Natural killer cell (primary cell): ENCODE data around the gene CAMTA1. TPM values are rescaled to one million over a fixed set of nuclear protein-coding genes. Genes with fewer than 3 reads are reported as not detected.

Experiments used
- ATAC-seq, 3 donors: fragments of 150-1000 bp in 2 of 3; fragments of 200-7000 bp in 1 of 3; cut with Tn5 transposase; 1 replicate in 1 of 3; 2 replicates in 2 of 3; pipeline ENCODE4 v1.10.0; 2021; ENCODE audit warnings: mild to moderate bottlenecking in 2 of 3, moderate library complexity in 2 of 3
- DNase-seq, 2 donors: peaks; one replicate each; pipeline versions ENCODE4 v3.0.0 to v3.0.0-alpha.2; 2013 to 2021; ENCODE audit warnings: mixed read lengths in 1 of 2
- H3K27ac ChIP-seq: one replicate; pipeline ENCODE4 v1.5.1; 2013; ENCODE audit warnings: mild to moderate bottlenecking, low read length
- H3K27me3 ChIP-seq: one replicate; pipeline ENCODE4 v1.6.1; 2013; ENCODE audit warnings: low read length; ENCODE audit not compliant: control insufficient read depth, insufficient read depth
- H3K36me3 ChIP-seq: one replicate; pipeline ENCODE4 v1.6.1; 2013; ENCODE audit warnings: low read length; ENCODE audit not compliant: control insufficient read depth, insufficient read depth
- H3K4me1 ChIP-seq: one replicate; pipeline ENCODE4 v1.6.1; 2013; ENCODE audit warnings: low read length; ENCODE audit not compliant: control insufficient read depth, insufficient read depth
- H3K4me3 ChIP-seq: one replicate; pipeline ENCODE4 v1.5.1; 2013; ENCODE audit warnings: low read length
- H3K9me3 ChIP-seq: one replicate; pipeline ENCODE4 v1.6.1; 2013; ENCODE audit warnings: low read length; ENCODE audit not compliant: control insufficient read depth, insufficient read depth
- H3K27ac Mint-ChIP-seq, 2 donors: one replicate each; pipeline ENCODE4 v1.8.0; 2022; ENCODE audit warnings: mild to moderate bottlenecking in 2 of 2, mixed read lengths in 2 of 2, moderate library complexity in 1 of 2
- H3K27me3 Mint-ChIP-seq, 2 donors: one replicate each; pipeline ENCODE4 v1.8.0; 2022; ENCODE audit warnings: low read depth in 2 of 2, mixed read lengths in 2 of 2
- H3K36me3 Mint-ChIP-seq: one replicate; pipeline ENCODE4 v1.8.0; 2022; ENCODE audit warnings: mixed read lengths
- H3K4me1 Mint-ChIP-seq, 2 donors: one replicate each; pipeline ENCODE4 v1.8.0; 2022; ENCODE audit warnings: mixed read lengths in 2 of 2
- H3K4me3 Mint-ChIP-seq: one replicate; pipeline ENCODE4 v1.8.0; 2022; ENCODE audit warnings: mild to moderate bottlenecking, moderate library complexity, mixed read lengths
- H3K9me3 Mint-ChIP-seq, 2 donors: one replicate each; pipeline ENCODE4 v1.8.0; 2022; ENCODE audit warnings: mixed read lengths in 2 of 2
- CTCF ChIP-seq: fragments of 200-600 bp; IDR thresholded peaks from one replicate; pipeline ENCODE4 v1.8.0; 2022; ENCODE audit warnings: antibody characterized with exemption
- WGBS: methylation state at CpG from one replicate; pipeline ENCODE4 v1.1.7; 2013; ENCODE audit warnings: missing lambda C conversion rate; ENCODE audit not compliant: insufficient coverage; 5-methylcytosine and 5-hydroxymethylcytosine counted together
- intact Hi-C: fragments of 100-400 bp; cut with micrococcal nuclease; formaldehyde crosslinking; loops from one replicate; pipeline ENCODE4 v1.14.2; 2022
- total RNA-seq, 4 donors: library from RNA; stranded (reverse); fragments of 120-200 nt in 1 of 4; gene quantifications; one replicate each; pipeline versions ENCODE4 v1.2.3 to v1.2.4, GENCODE V29; 2013 to 2022

The CAMTA1 gene
- total RNA-seq, 3 donors from 2014 or later (not counting 1 experiment from before 2014, with no cell fraction given) = 40.6 to 53.3 (median 44.9) TPM

- DNase-seq (no peak), ATAC-seq (no peak)
- 78% methylated on average over 6 of the region's 7 CpGs for WGBS
- Histone ChIP-seq H3K4me1 (no peaks in the 10 kb centered on the region), H3K36me3 (no peaks in the 10 kb centered on the region), H3K4me3 (no peak overlapping the region), H3K27ac (no peak overlapping the region), H3K27me3 (no peaks in the 10 kb centered on the region), H3K9me3 (no peaks in the 10 kb centered on the region)
- Mint-ChIP-seq H3K4me1 (peaks cover 0 to 5% of the 10 kb centered on the region in 2 donors), H3K36me3 (no peaks in the 10 kb centered on the region), H3K27me3 (peaks cover 9 to 14% of the 10 kb centered on the region in 2 donors), H3K9me3 (no peaks in the 10 kb centered on the region), H3K4me3 (no peak overlapping the region), H3K27ac (no peak overlapping the region)
- no peak for TF ChIP-seq CTCF
- intact Hi-C loops = no loop called here
Observed at GRCh38 chr1:6777813-6778212, 7.4 kb upstream of the CAMTA1 start.

GRCh38 chr1:6779089-6779805, 6.0 kb upstream of the CAMTA1 start:
- no peaks in the 10 kb centered on the region for H3K4me1 ChIP-seq
- WGBS = 89% methylated on average over 5 of the region's 7 CpGs
- no peaks in the 10 kb centered on the region for H3K27me3 ChIP-seq
- no peak for DNase-seq
- Mint-ChIP-seq H3K27ac (no peak overlapping the region), H3K9me3 (no peaks in the 10 kb centered on the region), H3K36me3 (no peaks in the 10 kb centered on the region), H3K4me3 (no peak overlapping the region), H3K4me1 (peaks cover 9 to 13% of the 10 kb centered on the region in 2 donors), H3K27me3 (peaks cover 7 to 14% of the 10 kb centered on the region in 2 donors)
- H3K9me3 ChIP-seq = no peaks in the 10 kb centered on the region
- intact Hi-C loops = no loop called here
- H3K27ac ChIP-seq = no peak overlapping the region
- peak in 1 of 3 donors; percentile 7 for ATAC-seq
- no peak for TF ChIP-seq CTCF
- H3K36me3 ChIP-seq = no peaks in the 10 kb centered on the region
- H3K4me3 ChIP-seq = no peak overlapping the region

GRCh38 chr1:6782151-6782550, 3.1 kb upstream of the CAMTA1 start:
- no peak for TF ChIP-seq CTCF
- Histone ChIP-seq H3K4me1 (peaks cover 9% of the 10 kb centered on the region), H3K27ac (no peak overlapping the region), H3K27me3 (no peaks in the 10 kb centered on the region), H3K4me3 (no peak overlapping the region), H3K36me3 (no peaks in the 10 kb centered on the region), H3K9me3 (no peaks in the 10 kb centered on the region)
- intact Hi-C loops = loop anchor here (5.0 to 10.0 kb wide), 2 partner anchors 40 to 1003 kb away; partner anchors contain the start of gene PER3
- DNase-seq (no peak), ATAC-seq (no peak)
- peak overlapping the region; percentile 25 for H3K4me3 Mint-ChIP-seq
- H3K27me3 Mint-ChIP-seq = peaks cover 4 to 9% of the 10 kb centered on the region in 2 donors
- 85% methylated on average over 6 of the region's 6 CpGs for WGBS
- no peak overlapping the region for H3K27ac Mint-ChIP-seq
- H3K4me1 Mint-ChIP-seq = peaks cover 20 to 27% of the 10 kb centered on the region in 2 donors
- H3K9me3 Mint-ChIP-seq = no peaks in the 10 kb centered on the region
- H3K36me3 Mint-ChIP-seq = no peaks in the 10 kb centered on the region
